Nephron progenitor cell (in vitro differentiated cells): ENCODE data around the gene CIAO1.

ENCODE experiments used
- DNase-seq: peaks from one replicate; pipeline ENCODE4 v3.0.0; 2021
- H3K27ac Mint-ChIP-seq: 2 replicates; pipeline ENCODE4 v1.8.0; 2021; ENCODE audit warnings: mild to moderate bottlenecking, moderate library complexity, mixed read lengths
- H3K27me3 Mint-ChIP-seq: 2 replicates; pipeline ENCODE4 v1.8.0; 2021; ENCODE audit warnings: mild to moderate bottlenecking, low read depth, mixed read lengths; ENCODE audit not compliant: poor library complexity
- H3K36me3 Mint-ChIP-seq: 2 replicates; pipeline ENCODE4 v1.8.0; 2021; ENCODE audit warnings: low read depth, mixed read lengths
- H3K4me1 Mint-ChIP-seq: 2 replicates; pipeline ENCODE4 v1.8.0; 2021; ENCODE audit warnings: mixed read lengths
- H3K4me3 Mint-ChIP-seq: 2 replicates; pipeline ENCODE4 v1.8.0; 2021; ENCODE audit warnings: mild to moderate bottlenecking, moderate library complexity, mixed read lengths
- H3K9me3 Mint-ChIP-seq: 2 replicates; pipeline ENCODE4 v1.8.0; 2021; ENCODE audit warnings: mild to moderate bottlenecking, moderate library complexity, mixed read lengths
- CTCF ChIP-seq: fragments of 200-600 bp; sonication (generic); IDR thresholded peaks from 2 replicates; pipeline ENCODE4 v1.5.0; 2021; ENCODE audit warnings: antibody characterized with exemption

The CIAO1 gene

GRCh38 chr2:96320326-96320725 lies 54.3 kb downstream of the CIAO1 start:
- no peak for TF ChIP-seq CTCF
- H3K27ac Mint-ChIP-seq = no peak overlapping the region
- H3K9me3 Mint-ChIP-seq = no peaks in the 10 kb centered on the region
- H3K4me1 Mint-ChIP-seq = peaks cover 39% of the 10 kb centered on the region
- no peak for DNase-seq
- peaks cover 70% of the 10 kb centered on the region for H3K27me3 Mint-ChIP-seq
- H3K36me3 Mint-ChIP-seq = no peaks in the 10 kb centered on the region
- peak overlapping the region; percentile 78 for H3K4me3 Mint-ChIP-seq

- peak overlapping the region; percentile 78 for H3K4me3 Mint-ChIP-seq
- H3K9me3 Mint-ChIP-seq = no peaks in the 10 kb centered on the region
- H3K36me3 Mint-ChIP-seq = no peaks in the 10 kb centered on the region
- TF ChIP-seq CTCF = no peak
- DNase-seq = peak; percentile 64
- H3K27ac Mint-ChIP-seq = no peak overlapping the region
- peaks cover 77% of the 10 kb centered on the region for H3K27me3 Mint-ChIP-seq
- H3K4me1 Mint-ChIP-seq = peaks cover 39% of the 10 kb centered on the region
These were observed 55.0 kb downstream of the CIAO1 start for GRCh38 chr2:96320728-96321622.
